Hindlimb muscle (tissue), 1 donor: ENCODE measurements around the gene PHOX2A. TPM values are rescaled to one million over a fixed set of nuclear protein-coding genes. Genes with fewer than 3 reads are reported as not detected.
"Not testable (repeated sequence)": the region's sequence is repeated elsewhere in the genome, so short reads cannot be mapped to it uniquely, and the experiment has no call there.

Source experiments
- DNase-seq: peaks from one replicate; pipeline ENCODE4 v3.0.0-alpha.2; 2013
- polyA plus RNA-seq: library from polyadenylated mRNA; unstranded; fragments of 120-200 nt; gene quantifications from one replicate; pipeline ENCODE4 v1.2.1, GENCODE V29; 2013; ENCODE audit not compliant: insufficient read length

Gene PHOX2A
- polyA plus RNA-seq, 1 donor: 0.21 TPM

DNA sequence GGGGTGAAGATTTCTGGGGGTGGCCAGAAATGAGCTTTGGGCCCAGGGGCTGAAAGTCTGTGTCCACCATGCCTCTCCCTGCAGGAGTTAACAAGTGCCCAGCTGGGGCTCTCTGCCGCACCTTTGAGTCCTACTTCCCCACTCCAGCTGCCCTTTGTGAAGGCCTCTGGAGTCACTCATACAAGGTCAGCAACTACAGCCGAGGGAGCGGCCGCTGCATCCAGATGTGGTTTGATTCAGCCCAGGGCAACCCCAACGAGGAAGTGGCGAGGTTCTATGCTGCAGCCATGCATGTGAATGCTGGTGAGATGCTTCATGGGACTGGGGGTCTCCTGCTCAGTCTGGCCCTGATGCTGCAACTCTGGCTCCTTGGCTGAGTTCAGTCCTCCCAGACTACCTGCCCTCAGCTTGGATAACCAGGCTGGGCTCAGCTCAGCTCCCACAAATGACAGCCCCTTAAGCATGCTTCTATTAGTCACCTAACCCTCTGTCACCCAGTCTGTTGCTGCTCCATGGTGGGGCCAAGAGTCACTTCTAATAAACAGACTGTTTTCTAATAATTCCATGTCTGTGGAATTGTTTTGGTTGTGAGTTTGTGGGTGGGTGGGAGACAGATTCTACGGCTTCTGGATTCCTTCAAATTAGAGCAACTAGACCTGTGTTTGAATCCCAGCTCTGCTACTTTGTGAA, 22.4 kb downstream of the PHOX2A start:
- DNase-seq: no peak

DNA sequence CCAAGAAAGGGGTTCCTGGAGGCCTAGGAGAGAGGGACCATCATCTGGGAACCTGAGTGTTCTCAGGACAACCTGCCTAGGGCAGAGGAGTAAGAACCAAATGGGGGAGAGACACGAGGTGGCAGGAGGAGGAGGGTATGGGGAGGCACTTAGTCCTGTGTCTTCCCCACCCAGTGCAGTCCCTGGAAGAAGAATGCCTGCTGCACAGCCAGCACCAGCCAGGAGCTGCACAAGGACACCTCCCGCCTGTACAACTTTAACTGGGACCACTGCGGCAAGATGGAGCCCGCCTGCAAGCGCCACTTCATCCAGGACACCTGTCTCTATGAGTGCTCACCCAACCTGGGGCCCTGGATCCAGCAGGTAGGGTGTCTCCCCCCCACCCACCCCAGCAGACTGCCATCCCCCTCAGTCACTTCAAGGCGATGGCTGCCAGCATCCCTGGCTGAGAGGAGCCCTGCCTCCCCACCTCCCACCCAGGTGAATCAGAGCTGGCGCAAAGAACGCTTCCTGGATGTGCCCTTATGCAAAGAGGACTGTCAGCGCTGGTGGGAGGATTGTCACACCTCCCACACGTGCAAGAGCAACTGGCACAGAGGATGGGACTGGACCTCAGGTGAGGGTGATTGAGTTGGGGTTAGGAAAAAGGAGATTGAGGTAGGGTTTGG, 23.1 kb downstream of the PHOX2A start:
- DNase-seq: no peak

DNA sequence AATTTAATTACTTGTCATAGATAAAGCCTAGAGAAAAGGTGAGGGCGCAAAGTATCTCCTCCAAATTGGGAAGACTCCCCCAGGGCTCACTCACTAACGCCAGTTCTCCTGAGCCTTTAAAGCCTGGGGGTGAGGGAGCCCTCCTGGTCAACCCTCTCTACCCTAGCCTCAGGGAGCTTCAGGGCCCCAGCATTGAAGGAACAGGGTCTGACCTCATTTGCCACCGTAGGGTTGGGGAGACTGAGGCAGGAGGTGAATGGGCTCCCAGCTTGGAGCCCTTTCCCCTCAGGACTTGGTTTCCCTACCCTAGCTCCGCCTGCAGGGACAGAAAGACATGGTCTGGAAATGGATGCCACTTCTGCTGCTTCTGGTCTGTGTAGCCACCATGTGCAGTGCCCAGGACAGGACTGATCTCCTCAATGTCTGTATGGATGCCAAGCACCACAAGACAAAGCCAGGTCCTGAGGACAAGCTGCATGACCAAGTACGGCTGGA, 25.7 kb downstream of the PHOX2A start:
- no peak for DNase-seq

DNA sequence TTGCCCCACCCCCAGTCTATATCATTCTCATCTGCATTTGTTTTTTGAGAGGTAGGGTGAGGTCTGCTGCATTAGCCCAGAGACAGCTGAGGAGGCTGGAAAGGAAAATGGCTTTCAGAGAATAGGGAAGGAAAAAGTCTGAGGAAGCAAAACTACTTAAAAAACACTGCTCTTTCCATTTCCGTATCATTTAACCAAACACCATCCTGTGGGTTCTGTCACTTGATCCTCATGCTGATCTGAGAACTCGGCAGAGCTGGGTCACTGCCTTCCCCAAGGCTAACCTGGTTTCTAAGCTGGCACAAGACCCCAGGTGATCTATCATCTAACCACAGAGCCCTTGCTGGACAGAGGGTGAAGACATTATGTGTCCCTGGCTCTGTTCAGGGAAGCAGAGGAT, 26.1 kb downstream of the PHOX2A start:
- DNase-seq: no peak

DNA sequence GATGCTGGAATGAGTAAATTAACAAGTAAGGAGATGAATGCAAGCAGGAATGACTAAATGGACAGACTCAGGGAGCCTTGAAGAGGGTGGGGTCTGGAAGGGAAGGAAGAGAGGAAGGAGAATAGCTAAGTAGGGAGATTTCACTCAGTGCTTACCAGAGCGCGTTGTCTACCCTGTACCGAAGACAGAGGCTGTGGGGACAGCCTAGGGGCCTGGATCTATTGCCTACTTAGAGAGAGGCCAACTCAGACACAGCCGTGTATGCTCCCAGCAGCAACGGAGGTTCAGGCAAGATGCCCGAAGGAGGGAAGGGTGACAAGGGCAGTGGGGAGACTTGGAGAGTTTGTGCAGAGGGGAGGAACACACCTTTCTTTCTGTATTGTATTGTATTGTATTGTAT, 27.3 kb downstream of the PHOX2A start, which contains the start of gene FOLR2:
Gene FOLR2, plus strand, starts transcription at position 157 of the 400 bp plus-strand sequence. CDS start 1,791 bp downstream, outside the sequence.
- no peak for DNase-seq

DNA sequence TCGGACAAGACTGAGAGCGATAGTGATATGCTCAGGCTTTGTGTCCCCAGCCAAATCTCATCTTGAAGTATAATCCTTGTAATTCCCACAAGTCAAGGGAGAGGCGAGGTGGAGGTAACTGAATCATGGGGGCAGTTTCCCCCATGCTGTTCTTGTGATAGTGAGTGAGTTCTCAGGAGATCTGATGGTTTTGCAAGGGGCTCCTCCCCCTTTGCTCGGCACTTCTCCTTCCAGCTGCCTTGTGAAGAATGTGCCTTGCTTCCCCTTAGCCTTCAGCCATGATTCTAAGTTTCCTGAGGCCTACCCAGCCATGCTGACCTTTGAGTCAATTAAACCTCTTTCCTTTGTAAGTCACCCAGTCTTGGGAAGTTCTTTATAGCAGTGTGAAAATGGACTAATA, 34.9 kb downstream of the PHOX2A start:
- no peak for DNase-seq

DNA sequence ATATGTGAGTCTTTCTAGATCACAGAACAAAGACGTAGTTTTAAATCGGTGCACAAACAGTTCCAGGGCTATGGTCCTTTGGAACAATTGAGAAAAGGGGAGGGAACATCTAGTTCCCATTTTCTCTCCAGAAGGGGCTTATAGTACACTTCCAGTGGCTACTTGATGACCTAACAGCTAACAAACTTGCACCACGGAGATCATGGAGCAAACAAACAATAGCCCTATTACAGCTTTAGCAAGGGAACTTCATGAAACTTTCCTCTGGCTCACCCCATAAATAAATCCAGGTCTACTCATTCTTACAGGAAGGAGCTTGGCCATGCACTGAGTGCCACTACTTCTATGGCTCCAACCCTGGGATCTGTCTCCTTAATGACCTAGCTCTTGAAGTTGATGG, 35.7 kb downstream of the PHOX2A start:
- DNase-seq: no peak

DNA sequence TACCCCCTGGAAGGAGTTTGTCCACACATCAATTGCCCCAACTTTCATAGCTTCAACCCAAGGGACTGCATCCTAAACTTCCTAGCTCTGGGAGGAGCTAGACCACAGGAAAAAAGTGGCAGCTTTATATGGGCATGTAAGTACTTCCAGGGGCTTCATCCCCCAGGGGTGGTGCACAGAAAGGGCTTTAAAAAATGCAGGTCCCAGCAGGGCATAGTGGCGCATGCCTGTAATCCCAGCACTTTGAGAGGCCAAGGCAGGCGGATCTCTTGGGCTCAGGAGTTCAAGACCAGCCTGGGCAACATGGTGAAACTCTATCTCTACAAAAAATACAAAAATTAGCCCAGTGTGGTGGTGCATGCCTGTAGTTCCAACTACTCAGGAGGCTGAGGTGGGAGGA, 37.2 kb downstream of the PHOX2A start:
- DNase-seq: not testable (repeated sequence)

DNA sequence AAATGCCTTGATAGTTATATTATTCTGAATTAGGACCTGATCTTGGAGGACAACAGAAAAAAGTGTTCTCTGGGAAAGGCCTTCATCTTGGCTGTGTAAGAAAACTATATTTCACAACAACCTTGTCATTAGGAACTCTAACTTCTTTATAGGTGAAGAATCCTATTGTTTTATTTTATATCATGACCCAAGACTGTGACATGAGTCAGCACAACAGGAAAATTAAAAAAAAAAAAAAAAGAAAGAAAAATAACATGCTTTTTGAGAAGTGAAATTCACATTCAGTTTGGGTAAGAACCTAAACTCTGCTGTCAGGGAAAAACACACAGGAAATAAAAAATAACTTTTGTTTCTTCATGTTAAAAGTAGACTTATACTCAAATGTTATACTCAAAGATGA, 39.1 kb downstream of the PHOX2A start:
- DNase-seq: no peak

DNA sequence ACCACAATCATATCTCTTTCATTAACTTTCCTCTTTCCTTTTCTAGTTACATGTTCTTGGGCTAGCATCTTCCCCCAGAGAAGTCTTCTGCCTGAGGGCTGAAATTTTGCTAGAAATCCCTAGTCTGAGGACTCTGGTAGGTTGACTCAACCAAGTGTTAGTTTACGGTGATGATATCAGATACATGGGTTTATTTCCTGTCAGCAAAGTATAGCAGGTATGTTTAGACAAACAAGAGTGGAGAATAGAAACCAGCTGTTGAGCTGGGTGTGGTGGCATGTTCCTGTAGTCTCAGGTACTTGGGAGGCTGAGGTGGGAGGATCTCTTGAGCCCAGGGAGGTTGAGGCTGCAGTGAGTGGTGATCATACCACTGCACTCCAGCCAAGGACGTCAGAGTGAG, 40.8 kb downstream of the PHOX2A start:
- DNase-seq: no peak

DNA sequence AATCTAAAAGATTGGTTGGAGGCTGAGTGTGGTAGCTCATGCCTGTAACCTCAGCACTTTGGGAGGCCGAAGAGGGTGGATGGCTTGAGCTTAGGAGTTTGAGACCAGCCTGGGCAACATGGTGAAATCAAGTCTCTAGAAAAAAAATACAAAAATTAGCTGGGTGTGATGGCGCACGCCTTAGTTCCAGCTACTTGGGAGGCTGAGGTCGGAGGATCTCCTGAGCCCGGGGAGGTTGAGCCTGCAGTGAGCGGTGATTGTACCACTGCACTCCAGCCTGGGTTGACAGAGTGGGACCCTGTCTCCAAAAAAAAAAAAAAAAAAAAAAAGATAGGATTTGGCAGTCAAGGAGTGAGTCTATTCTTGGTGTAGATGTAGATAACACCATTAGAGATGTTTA, 41.4 kb downstream of the PHOX2A start:
- DNase-seq: no peak

DNA sequence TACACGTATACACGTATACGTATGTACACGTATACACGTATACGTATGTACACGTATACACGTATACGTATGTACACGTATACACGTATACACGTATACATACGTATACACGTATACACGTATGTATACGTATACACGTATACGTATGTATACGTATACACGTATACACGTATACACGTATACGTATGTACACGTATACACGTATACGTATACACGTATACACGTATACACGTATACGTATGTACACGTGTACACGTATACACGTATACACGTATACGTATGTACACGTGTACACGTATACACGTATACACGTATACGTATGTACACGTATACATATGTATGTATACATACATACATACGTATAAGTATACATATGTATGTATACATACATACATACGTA, 42.5 kb downstream of the PHOX2A start:
- DNase-seq: not testable (repeated sequence)

DNA sequence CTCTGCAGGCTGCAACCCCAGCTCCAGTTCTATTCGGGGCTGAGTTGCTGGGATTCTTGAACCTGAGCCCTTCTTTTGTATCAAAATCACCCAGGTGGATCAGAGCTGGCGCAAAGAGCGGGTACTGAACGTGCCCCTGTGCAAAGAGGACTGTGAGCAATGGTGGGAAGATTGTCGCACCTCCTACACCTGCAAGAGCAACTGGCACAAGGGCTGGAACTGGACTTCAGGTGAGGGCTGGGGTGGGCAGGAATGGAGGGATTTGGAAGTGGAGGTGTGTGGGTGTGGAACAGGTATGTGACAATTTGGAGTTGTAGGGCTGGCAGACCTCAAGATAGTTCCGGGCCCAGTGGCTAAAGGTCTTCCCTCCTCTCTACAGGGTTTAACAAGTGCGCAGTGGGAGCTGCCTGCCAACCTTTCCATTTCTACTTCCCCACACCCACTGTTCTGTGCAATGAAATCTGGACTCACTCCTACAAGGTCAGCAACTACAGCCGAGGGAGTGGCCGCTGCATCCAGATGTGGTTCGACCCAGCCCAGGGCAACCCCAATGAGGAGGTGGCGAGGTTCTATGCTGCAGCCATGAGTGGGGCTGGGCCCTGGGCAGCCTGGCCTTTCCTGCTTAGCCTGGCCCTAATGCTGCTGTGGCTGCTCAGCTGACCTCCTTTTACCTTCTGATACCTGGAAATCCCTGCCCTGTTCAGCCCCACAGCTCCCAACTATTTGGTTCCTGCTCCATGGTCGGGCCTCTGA, 48.3 kb downstream of the PHOX2A start:
- no peak for DNase-seq

DNA sequence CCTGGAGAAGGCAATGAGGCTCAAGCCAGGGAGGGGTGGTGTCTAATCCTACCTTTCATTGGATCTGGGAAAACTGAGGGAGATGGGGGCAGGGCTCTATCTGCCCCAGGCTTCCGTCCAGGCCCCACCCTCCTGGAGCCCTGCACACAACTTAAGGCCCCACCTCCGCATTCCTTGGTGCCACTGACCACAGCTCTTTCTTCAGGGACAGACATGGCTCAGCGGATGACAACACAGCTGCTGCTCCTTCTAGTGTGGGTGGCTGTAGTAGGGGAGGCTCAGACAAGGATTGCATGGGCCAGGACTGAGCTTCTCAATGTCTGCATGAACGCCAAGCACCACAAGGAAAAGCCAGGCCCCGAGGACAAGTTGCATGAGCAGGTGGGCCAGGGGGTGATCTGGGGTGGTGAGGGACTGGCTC, 52.0 kb downstream of the PHOX2A start, which contains the start of gene FOLR1:
Gene FOLR1, plus strand, starts transcription at position 180 of the 421 bp plus-strand sequence. Its CDS starts 34 bp downstream, at position 214.
- DNase-seq: no peak

DNA sequence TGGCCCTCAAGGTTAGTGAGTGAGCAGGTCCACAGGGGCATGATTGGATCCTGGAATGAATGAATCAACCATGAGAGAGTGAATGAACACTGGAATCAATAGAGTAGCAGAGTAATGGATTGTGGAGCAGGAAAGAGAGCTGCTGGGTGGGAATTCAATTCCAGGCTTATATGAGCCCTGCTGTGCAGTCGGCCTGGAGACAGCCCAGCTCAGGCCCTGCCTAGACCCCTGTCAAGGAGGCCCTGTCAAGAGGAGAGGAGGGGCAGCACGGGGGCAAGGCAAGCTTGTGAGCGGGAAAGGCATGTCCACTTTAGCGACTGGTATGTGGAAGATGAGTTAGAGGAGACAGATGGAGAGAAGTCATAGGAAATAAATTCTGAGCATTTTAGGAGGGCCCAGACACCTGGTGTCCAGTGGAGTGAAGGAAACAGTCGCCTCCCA, 53.3 kb downstream of the PHOX2A start:
- no peak for DNase-seq

DNA sequence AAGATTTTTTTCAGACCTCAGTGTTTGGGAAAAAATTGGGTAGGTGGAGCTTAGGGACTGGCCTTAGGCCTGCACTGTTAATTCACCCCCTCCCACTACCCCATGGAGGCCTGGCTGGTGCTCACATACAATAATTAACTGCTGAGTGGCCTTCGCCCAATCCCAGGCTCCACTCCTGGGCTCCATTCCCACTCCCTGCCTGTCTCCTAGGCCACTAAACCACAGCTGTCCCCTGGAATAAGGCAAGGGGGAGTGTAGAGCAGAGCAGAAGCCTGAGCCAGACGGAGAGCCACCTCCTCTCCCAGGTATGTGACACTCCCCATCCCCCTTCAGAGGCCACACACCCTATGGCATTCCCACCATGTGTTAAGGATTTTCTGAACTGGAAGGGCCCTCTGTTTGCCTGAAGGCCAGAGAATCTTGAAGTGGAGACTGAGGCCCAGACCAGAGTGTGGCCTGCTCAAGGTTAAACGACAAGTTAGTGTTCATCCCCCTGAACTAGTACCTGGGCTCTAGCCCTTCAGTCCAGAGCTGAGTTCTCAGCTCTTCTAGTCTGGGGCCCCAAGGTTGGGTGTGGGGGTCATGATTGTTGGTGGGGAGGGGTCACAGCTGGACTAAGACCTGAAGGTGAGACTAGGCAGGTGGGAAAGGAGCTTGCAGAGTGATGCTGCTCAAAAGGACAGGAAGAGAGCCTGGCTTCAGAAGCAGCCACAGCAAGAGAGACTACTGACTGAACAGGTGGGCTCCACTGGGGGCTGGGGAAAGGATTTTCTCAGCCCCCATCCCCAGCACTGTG, 54.3 kb downstream of the PHOX2A start:
- DNase-seq: no peak

Other genes starting within 250 kb of the PHOX2A start
- gene IL18BP, start 245.3 kb downstream of the PHOX2A start, polyA plus RNA-seq: 7.4 TPM
- 215 TPM for gene NUMA1, start 163.6 kb downstream of the PHOX2A start, polyA plus RNA-seq
- 8.8 TPM for gene LRRC51, start 163.3 kb downstream of the PHOX2A start, polyA plus RNA-seq
- 83.8 TPM for gene LAMTOR1, start 140.9 kb downstream of the PHOX2A start, polyA plus RNA-seq
- gene TOMT, start 138.3 kb downstream of the PHOX2A start, polyA plus RNA-seq: not detected
- 32.5 TPM for gene ANAPC15, start 131.5 kb downstream of the PHOX2A start, polyA plus RNA-seq
- 0.61 TPM for gene FOLR3, start 108.5 kb downstream of the PHOX2A start, polyA plus RNA-seq
- 19.0 TPM for gene FOLR1, start 52.0 kb downstream of the PHOX2A start, polyA plus RNA-seq
- gene FOLR2, start 27.4 kb downstream of the PHOX2A start, polyA plus RNA-seq: 31.4 TPM
- gene INPPL1, start 19.4 kb downstream of the PHOX2A start, polyA plus RNA-seq: 233 TPM
- 20.5 TPM for gene CLPB, start 190.4 kb upstream of the PHOX2A start, polyA plus RNA-seq